Urinary bladder (tissue), 4 donors: ENCODE results near the gene MOCOS. TPM values are rescaled to one million over a fixed set of nuclear protein-coding genes. Genes with fewer than 3 reads are reported as not detected.

Experiments used
- DNase-seq: peaks from one replicate; pipeline ENCODE4 v3.0.0-alpha.2; 2015; ENCODE audit errors: extremely low spot score
- H3K27ac ChIP-seq: one replicate; pipeline ENCODE4 v1.5.1; 2013; ENCODE audit warnings: low read depth, mild to moderate bottlenecking, moderate library complexity
- H3K36me3 ChIP-seq: one replicate; pipeline ENCODE4 v1.6.1; 2013; ENCODE audit warnings: mild to moderate bottlenecking, moderate library complexity; ENCODE audit not compliant: insufficient read depth
- H3K4me1 ChIP-seq: one replicate; pipeline ENCODE4 v1.6.1; 2013; ENCODE audit warnings: mild to moderate bottlenecking, moderate library complexity; ENCODE audit not compliant: insufficient read depth
- H3K4me3 ChIP-seq: one replicate; pipeline ENCODE4 v1.5.1; 2013; ENCODE audit warnings: low read depth, low read length
- WGBS: extraction: QIAGEN DNeasy Blood & Tissue Kit; methylation state at CpG from one replicate; pipeline ENCODE4 v1.1.7; 2013; 5-methylcytosine and 5-hydroxymethylcytosine counted together
- polyA plus RNA-seq: library from polyadenylated mRNA; stranded (reverse); fragments of 200-250 nt; gene quantifications from one replicate; pipeline ENCODE4 v1.2.3, GENCODE V29; 2013
- total RNA-seq: library from RNA; depleted of rRNA; stranded (reverse); fragments of >200 nt; gene quantifications from one replicate; pipeline ENCODE4 v1.2.3, GENCODE V29; 2014
- donor health status: healthy with polysubstance abuse.
- donor health status: healthy.

The MOCOS gene
- total and polyA plus RNA-seq, 2 donors: 0.95 to 2.1 TPM

DNA sequence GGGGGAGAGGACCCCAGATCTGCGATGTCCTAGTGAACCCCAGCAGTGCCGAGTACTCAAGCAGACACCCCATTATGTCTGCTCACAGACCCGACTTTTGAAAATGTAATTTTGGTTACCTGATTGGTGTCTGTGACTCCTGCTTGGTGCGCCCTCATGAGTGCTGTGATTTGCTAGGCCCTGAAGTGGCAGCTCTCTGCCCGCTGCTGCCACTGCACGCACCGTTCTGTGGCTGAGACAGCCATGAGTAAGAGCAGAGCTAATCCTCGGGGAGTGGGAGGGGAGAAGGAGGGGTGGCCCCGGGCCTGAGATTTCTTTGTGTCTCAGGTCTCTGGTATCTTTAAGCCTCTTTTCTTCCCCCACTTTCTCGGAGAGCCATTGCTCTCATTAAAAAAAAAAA lies 128.4 kb downstream of the MOCOS start:
- Histone ChIP-seq H3K36me3 (no peaks in the 10 kb centered on the region), H3K4me1 (no peaks in the 10 kb centered on the region), H3K27ac (no peak overlapping the region), H3K4me3 (no peak overlapping the region)
- DNase-seq: no peak
- 74% methylated on average over 10 of the region's 10 CpGs for WGBS

DNA sequence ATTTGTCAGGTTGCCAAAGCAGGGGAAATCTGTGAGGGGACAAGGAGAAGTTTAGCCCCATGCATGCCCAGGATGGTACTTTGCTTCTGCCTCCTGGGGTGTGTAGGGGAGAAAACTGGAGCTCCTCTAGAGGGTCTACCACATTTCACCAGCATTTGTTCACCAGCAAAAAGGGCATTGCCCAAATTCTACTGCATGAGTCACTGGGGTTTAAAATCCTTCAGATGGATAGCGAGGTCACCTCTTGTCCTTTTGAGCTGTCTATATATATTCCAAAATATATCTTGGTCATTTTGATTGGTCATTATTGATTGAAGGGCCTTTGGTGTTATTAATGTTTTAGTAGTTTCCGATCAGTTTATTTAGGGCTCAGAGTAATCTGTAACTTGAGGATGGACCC lies 128.9 kb downstream of the MOCOS start:
- no peaks in the 10 kb centered on the region for H3K4me1 ChIP-seq
- H3K4me3 ChIP-seq: no peak overlapping the region
- no peak overlapping the region for H3K27ac ChIP-seq
- DNase-seq: no peak
- no peaks in the 10 kb centered on the region for H3K36me3 ChIP-seq
- WGBS: 96% methylated on average over 2 of the region's 2 CpGs

Other genes with a start within 250 kb of the MOCOS start
- gene RPRD1A, start 119.9 kb upstream of the MOCOS start, total RNA-seq: 73.0 TPM
- gene RPRD1A, start 119.9 kb upstream of the MOCOS start, polyA plus RNA-seq: 41.5 TPM
- gene SLC39A6, start 58.2 kb upstream of the MOCOS start, total RNA-seq: 92.3 TPM
- gene SLC39A6, start 58.2 kb upstream of the MOCOS start, polyA plus RNA-seq: 42.1 TPM
- gene ELP2, start 57.6 kb upstream of the MOCOS start, total RNA-seq: 172 TPM
- 47.7 TPM for gene ELP2, start 57.6 kb upstream of the MOCOS start, polyA plus RNA-seq
- 27.2 TPM for gene FHOD3, start 110.2 kb downstream of the MOCOS start, total RNA-seq
- 35.4 TPM for gene FHOD3, start 110.2 kb downstream of the MOCOS start, polyA plus RNA-seq